ENCODE measurements around the gene OST4. TPM values are rescaled to one million over a fixed set of nuclear protein-coding genes. Genes with fewer than 3 reads are reported as not detected.

The OST4 gene
- total RNA-seq, 1 donor from 2014 or later, result 478 TPM

DNA sequence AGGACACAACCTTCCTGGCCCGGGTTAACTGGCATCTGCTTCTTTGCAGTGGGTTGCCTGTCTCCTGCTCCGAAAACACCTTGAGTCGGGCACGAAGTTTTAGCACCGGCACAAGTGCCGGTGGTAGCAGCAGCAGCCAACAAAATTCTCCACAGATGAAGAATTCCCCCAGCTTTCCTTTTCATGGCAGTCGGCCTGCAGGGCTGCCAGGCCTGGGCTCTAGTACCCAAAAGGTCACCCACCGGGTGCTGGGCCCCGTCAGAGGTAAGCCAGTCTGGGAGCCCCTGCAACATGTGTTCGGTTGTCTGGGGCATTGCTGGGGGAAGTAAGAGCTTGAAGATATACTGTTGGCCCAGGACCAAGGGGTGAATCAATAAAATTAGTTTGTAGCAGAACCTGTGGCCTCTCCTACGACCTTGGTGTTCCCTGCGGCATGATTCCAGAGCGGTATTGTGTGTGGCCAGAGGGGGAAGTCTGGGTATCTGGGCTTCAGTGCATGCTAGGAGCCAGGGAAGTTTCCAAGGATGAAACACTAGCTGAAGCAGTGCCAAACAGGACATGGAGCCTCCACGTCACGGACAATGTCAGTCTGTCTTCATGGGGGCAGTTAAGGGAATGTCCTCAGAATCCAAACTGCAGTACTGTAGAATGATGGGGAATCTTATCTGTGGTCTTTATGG, 12.2 kb downstream of the OST4 start:
- Mint-ChIP-seq H3K9me3 (ENCODE audit: low read depth) (no peaks in the 10 kb centered on the region), H3K4me3 (ENCODE audit: unreplicated experiment) (no peak overlapping the region), H3K4me1 (ENCODE audit: low read depth) (peaks cover 4% of the 10 kb centered on the region), H3K27me3 (ENCODE audit: low read depth) (no peaks in the 10 kb centered on the region), H3K36me3 (ENCODE audit: low read depth) (peaks cover 13% of the 10 kb centered on the region), H3K27ac (ENCODE audit: unreplicated experiment) (peak overlapping the region; percentile 22)
- no peak for DNase-seq (ENCODE audit: low spot score)
- TF ChIP-seq, protein P1, sequence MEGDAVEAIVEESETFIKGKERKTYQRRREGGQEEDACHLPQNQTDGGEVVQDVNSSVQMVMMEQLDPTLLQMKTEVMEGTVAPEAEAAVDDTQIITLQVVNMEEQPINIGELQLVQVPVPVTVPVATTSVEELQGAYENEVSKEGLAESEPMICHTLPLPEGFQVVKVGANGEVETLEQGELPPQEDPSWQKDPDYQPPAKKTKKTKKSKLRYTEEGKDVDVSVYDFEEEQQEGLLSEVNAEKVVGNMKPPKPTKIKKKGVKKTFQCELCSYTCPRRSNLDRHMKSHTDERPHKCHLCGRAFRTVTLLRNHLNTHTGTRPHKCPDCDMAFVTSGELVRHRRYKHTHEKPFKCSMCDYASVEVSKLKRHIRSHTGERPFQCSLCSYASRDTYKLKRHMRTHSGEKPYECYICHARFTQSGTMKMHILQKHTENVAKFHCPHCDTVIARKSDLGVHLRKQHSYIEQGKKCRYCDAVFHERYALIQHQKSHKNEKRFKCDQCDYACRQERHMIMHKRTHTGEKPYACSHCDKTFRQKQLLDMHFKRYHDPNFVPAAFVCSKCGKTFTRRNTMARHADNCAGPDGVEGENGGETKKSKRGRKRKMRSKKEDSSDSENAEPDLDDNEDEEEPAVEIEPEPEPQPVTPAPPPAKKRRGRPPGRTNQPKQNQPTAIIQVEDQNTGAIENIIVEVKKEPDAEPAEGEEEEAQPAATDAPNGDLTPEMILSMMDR (IDR thresholded peaks at IDR 0.05), result no peak

DNA sequence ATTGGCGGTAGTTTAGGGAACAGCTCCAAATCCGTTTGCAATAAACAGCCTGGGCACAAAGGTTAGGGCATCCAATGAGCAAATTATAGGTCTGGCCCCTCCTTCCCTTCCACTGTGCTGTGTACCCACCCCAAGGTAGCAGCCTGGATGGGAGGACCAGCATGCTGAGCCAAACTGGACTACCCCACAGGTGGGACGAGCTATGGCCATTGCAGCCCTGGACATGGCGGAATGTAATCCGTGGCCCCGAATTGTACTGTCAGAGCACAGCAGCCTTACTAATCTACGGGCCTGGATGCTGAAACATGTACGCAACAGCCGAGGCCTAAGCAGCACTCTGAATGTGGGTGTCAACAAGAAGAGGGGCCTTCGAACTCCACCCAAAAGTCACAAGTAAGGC, 13.2 kb downstream of the OST4 start:
- Mint-ChIP-seq H3K27me3 (ENCODE audit: low read depth) (no peaks in the 10 kb centered on the region), H3K9me3 (ENCODE audit: low read depth) (no peaks in the 10 kb centered on the region), H3K36me3 (ENCODE audit: low read depth) (peaks cover 13% of the 10 kb centered on the region), H3K27ac (ENCODE audit: unreplicated experiment) (no peak overlapping the region), H3K4me1 (ENCODE audit: low read depth) (no peaks in the 10 kb centered on the region), H3K4me3 (ENCODE audit: unreplicated experiment) (no peak overlapping the region)
- TF ChIP-seq, protein P1 (IDR thresholded peaks at IDR 0.05), result no peak
- no peak for DNase-seq (ENCODE audit: low spot score)

GRCh38 chr2:27057184-27057583, 14.3 kb downstream of the OST4 start:
- peaks cover 7% of the 10 kb centered on the region for H3K36me3 Mint-ChIP-seq (ENCODE audit: low read depth)
- TF ChIP-seq, protein P1 (IDR thresholded peaks at IDR 0.05), result no peak
- H3K4me3 Mint-ChIP-seq (ENCODE audit: unreplicated experiment), result no peak overlapping the region
- no peak for DNase-seq (ENCODE audit: low spot score)
- no peaks in the 10 kb centered on the region for H3K27me3 Mint-ChIP-seq (ENCODE audit: low read depth)
- peaks cover 4% of the 10 kb centered on the region for H3K4me1 Mint-ChIP-seq (ENCODE audit: low read depth)
- H3K27ac Mint-ChIP-seq (ENCODE audit: unreplicated experiment), result no peak overlapping the region
- H3K9me3 Mint-ChIP-seq (ENCODE audit: low read depth), result no peaks in the 10 kb centered on the region

- Mint-ChIP-seq H3K9me3 (ENCODE audit: low read depth) (no peaks in the 10 kb centered on the region), H3K4me1 (ENCODE audit: low read depth) (peaks cover 7% of the 10 kb centered on the region), H3K4me3 (ENCODE audit: unreplicated experiment) (no peak overlapping the region), H3K36me3 (ENCODE audit: low read depth) (peaks cover 7% of the 10 kb centered on the region), H3K27ac (ENCODE audit: unreplicated experiment) (no peak overlapping the region), H3K27me3 (ENCODE audit: low read depth) (no peaks in the 10 kb centered on the region)
- TF ChIP-seq, protein P1 (IDR thresholded peaks at IDR 0.05), result no peak
- no peak for DNase-seq (ENCODE audit: low spot score)
Measured at GRCh38 chr2:27054721-27055120, 16.7 kb downstream of the OST4 start.

DNA sequence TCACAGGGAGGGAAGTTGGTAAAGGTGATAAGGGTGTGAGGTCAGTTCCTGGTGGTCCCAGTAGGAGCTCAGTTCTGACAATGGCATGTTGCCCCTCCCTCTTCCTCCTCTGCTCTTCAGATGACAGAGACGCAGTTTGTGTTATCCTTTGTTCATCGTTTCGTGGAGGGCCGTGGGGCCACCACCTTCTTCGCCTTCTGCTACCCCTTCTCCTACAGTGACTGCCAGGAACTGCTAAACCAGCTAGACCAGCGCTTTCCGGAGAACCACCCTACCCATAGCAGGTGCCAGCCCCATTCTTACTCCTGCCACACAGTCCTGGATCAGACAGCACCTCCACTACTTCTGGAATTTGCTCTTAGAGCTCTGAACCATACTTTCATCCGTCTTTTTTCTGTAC, 17.7 kb downstream of the OST4 start:
- Mint-ChIP-seq H3K27me3 (ENCODE audit: low read depth) (no peaks in the 10 kb centered on the region), H3K9me3 (ENCODE audit: low read depth) (no peaks in the 10 kb centered on the region), H3K36me3 (ENCODE audit: low read depth) (peaks cover 7% of the 10 kb centered on the region), H3K4me1 (ENCODE audit: low read depth) (peaks cover 13% of the 10 kb centered on the region), H3K27ac (ENCODE audit: unreplicated experiment) (no peak overlapping the region), H3K4me3 (ENCODE audit: unreplicated experiment) (no peak overlapping the region)
- no peak for DNase-seq (ENCODE audit: low spot score)
- TF ChIP-seq, protein P1 (IDR thresholded peaks at IDR 0.05), result no peak
